ENCODE data around the gene SYT11. TPM values are rescaled to one million over a fixed set of nuclear protein-coding genes. Genes with fewer than 3 reads are reported as not detected.

SYT11 gene
- total RNA-seq, 4 donors from 2014 or later: 2.4 to 5.3 (median 3.1) TPM

DNA sequence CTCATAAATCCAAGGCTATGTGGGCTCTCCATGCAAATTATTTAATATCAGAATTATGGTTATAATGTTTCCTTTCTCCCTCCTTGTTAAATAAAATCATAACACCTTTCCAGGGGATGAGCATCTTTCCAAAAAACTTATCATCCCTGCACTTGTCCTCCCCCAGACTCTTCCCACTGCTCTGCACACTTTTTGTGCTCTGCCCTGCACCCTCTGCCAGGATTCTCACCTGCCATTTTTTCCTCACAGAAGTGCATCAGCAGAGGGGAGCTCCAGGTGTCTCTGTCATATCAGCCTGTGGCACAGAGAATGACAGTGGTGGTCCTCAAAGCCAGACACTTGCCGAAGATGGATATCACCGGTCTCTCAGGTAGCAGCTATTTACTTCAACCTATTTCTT, 20.9 kb downstream of the SYT11 start:
- Histone ChIP-seq H3K4me3 (no peak overlapping the region), H3K36me3 (no peaks in the 10 kb centered on the region), H3K27me3 (no peaks in the 10 kb centered on the region), H3K4me1 (no peaks in the 10 kb centered on the region), H3K27ac (no peak overlapping the region), H3K9me3 (no peaks in the 10 kb centered on the region)
- TF ChIP-seq, protein P1, sequence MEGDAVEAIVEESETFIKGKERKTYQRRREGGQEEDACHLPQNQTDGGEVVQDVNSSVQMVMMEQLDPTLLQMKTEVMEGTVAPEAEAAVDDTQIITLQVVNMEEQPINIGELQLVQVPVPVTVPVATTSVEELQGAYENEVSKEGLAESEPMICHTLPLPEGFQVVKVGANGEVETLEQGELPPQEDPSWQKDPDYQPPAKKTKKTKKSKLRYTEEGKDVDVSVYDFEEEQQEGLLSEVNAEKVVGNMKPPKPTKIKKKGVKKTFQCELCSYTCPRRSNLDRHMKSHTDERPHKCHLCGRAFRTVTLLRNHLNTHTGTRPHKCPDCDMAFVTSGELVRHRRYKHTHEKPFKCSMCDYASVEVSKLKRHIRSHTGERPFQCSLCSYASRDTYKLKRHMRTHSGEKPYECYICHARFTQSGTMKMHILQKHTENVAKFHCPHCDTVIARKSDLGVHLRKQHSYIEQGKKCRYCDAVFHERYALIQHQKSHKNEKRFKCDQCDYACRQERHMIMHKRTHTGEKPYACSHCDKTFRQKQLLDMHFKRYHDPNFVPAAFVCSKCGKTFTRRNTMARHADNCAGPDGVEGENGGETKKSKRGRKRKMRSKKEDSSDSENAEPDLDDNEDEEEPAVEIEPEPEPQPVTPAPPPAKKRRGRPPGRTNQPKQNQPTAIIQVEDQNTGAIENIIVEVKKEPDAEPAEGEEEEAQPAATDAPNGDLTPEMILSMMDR (IDR thresholded peaks at IDR 0.05 in 4 of 5, conservative IDR thresholded peaks at IDR 0.05 in 1 of 5): no peak
- no peak for TF ChIP-seq POLR2A (IDR thresholded peaks at IDR 0.05)
- in situ Hi-C loops (cut with MboI; ENCODE audit: low sequenced_read_pairs in 4 of 4) (no loop called here), intact Hi-C loops (cut with DNase I; ENCODE audit: low total_unique reads) (no loop called here)
- ATAC-seq (no peak), DNase-seq (no peak)

DNA sequence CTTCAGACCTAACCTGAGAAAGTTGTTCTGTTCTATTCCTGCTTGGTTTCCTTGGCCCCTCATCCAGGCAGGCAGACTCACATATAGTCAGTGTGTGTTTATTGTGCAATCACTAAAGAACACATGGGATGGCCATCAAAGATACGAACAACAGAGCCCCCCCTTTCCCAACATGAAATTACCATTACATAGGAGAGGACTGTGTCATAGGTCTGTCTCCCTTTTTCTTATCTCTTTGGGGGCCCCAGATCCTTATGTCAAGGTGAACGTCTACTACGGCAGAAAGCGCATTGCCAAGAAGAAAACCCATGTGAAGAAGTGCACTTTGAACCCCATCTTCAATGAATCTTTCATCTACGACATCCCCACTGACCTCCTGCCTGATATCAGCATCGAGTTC, 21.6 kb downstream of the SYT11 start:
- Histone ChIP-seq H3K4me3 (no peak overlapping the region), H3K36me3 (no peaks in the 10 kb centered on the region), H3K4me1 (no peaks in the 10 kb centered on the region), H3K27me3 (no peaks in the 10 kb centered on the region), H3K27ac (no peak overlapping the region), H3K9me3 (no peaks in the 10 kb centered on the region)
- DNase-seq: no peak
- intact Hi-C loops (cut with DNase I; ENCODE audit: low total_unique reads) (no loop called here), in situ Hi-C loops (cut with MboI; ENCODE audit: low sequenced_read_pairs in 4 of 4) (no loop called here)
- ATAC-seq: no peak
- TF ChIP-seq, protein P1 (IDR thresholded peaks at IDR 0.05 in 4 of 5, conservative IDR thresholded peaks at IDR 0.05 in 1 of 5): no peak
- TF ChIP-seq POLR2A (IDR thresholded peaks at IDR 0.05): no peak

DNA sequence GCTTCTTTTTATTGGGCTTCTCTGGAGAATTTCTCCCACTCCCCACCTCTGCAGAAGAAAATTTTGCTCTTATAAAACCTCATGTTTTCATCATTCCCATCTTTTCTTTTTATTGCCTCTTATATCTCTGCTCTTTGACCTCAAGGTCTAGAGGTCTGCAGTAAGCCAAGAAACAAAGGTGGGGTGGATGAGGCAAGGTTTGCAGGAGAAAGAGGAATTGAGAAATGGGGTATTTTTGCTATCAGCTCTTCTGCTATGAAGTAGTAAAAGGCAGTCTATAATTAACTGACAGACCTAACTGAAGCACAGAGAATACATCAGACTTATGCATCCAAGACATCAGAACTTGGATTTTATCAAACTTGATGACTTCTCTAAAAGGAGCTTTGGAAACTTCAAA, 22.9 kb downstream of the SYT11 start:
- Histone ChIP-seq H3K36me3 (no peaks in the 10 kb centered on the region), H3K27ac (no peak overlapping the region), H3K4me3 (no peak overlapping the region), H3K9me3 (no peaks in the 10 kb centered on the region), H3K27me3 (no peaks in the 10 kb centered on the region), H3K4me1 (no peaks in the 10 kb centered on the region)
- DNase-seq (no peak), ATAC-seq (no peak)
- TF ChIP-seq POLR2A (IDR thresholded peaks at IDR 0.05): no peak
- TF ChIP-seq, protein P1 (IDR thresholded peaks at IDR 0.05 in 4 of 5, conservative IDR thresholded peaks at IDR 0.05 in 1 of 5): no peak
- intact Hi-C loops (cut with DNase I; ENCODE audit: low total_unique reads) (no loop called here), in situ Hi-C loops (cut with MboI; ENCODE audit: low sequenced_read_pairs in 4 of 4) (no loop called here)

DNA sequence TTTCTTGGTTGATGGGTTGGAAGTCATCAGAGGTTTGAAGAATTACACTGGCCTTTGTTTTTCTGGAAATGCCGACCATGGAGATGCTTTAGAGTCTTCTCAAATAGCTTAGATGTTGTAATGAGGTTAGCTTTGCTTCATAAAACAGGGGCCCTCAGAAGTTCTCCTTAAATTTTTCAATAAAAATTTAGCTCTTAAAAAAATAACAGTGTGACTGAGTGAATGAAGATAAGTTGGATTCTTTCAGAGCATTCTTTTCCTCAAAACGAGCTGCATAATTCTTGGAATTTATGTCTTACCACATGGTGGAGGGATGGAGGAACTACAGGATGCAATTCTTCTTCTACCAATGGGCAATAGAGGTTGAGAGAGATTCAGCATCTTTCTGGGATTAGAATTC, 23.4 kb downstream of the SYT11 start:
- ATAC-seq (no peak), DNase-seq (no peak)
- Histone ChIP-seq H3K36me3 (no peaks in the 10 kb centered on the region), H3K4me3 (no peak overlapping the region), H3K27ac (no peak overlapping the region), H3K4me1 (no peaks in the 10 kb centered on the region), H3K27me3 (no peaks in the 10 kb centered on the region), H3K9me3 (no peaks in the 10 kb centered on the region)
- intact Hi-C loops (cut with DNase I; ENCODE audit: low total_unique reads): no loop called here
- TF ChIP-seq POLR2A (IDR thresholded peaks at IDR 0.05): no peak
- TF ChIP-seq, protein P1 (IDR thresholded peaks at IDR 0.05 in 4 of 5, conservative IDR thresholded peaks at IDR 0.05 in 1 of 5): no peak
- in situ Hi-C loops (cut with MboI; ENCODE audit: low sequenced_read_pairs in 4 of 4): no loop called here
